B cell (primary cell): ENCODE measurements around the gene ATXN2. TPM values are rescaled to one million over a fixed set of nuclear protein-coding genes. Genes with fewer than 3 reads are reported as not detected.

Experiments
- ATAC-seq: fragments of 200-7000 bp; cut with Tn5 transposase; one replicate; pipeline ENCODE4 v1.10.0; 2021; ENCODE audit warnings: low read depth, mild to moderate bottlenecking, moderate number of reproducible peaks, moderate library complexity
- CTCF ChIA-PET: fragments of 350-600 bp; sonication (Branson Sonifier 250); formaldehyde crosslinking; loops from one replicate; lab custom pipeline; 2021; ENCODE audit warnings: antibody characterized with exemption, inconsistent platforms; lab: Charles Lee
- POLR2A ChIA-PET: fragments of 350-600 bp; sonication (Branson Sonifier 250); formaldehyde crosslinking; loops from one replicate; lab custom pipeline; 2021; ENCODE audit warnings: antibody characterized with exemption; lab: Charles Lee
- DNase-seq: peaks from one replicate; pipeline ENCODE4 v3.0.0; 2013
- H2AFZ ChIP-seq: 2 replicates; pipeline ENCODE4 v1.6.1; 2012; ENCODE audit warnings: mild to moderate bottlenecking, low read depth, low read length; ENCODE audit not compliant: insufficient read depth, poor library complexity, severe bottlenecking
- H3K27ac ChIP-seq, 2 donors: 1 replicate in 1 of 2; 2 replicates in 1 of 2; pipeline ENCODE4 v1.5.1; 2012 to 2013; ENCODE audit warnings: low read length in 2 of 2, mild to moderate bottlenecking in 2 of 2, moderate library complexity in 1 of 2
- H3K27me3 ChIP-seq, 4 experiments: fragments of 200-600 bp in 1 of 4; sonication (generic) in 1 of 4; replicated peaks in 1 of 4; 1 replicate in 2 of 4; 2 replicates in 2 of 4; pipeline versions ENCODE4 v1.6.1 to v1.7.0; 2013 to 2016; ENCODE audit warnings: low read length in 3 of 4, mild to moderate bottlenecking in 2 of 4, mixed read lengths in 1 of 4, moderate library complexity in 1 of 4; ENCODE audit not compliant: insufficient read depth in 4 of 4, control insufficient read depth in 3 of 4; ENCODE audit errors: control extremely low read depth in 1 of 4
- H3K36me3 ChIP-seq, 2 experiments: replicated peaks in 1 of 2; 1 replicate in 1 of 2; 2 replicates in 1 of 2; pipeline versions ENCODE4 v1.6.1 to v1.7.1; 2013; ENCODE audit warnings: low read length in 1 of 2; ENCODE audit not compliant: insufficient read depth in 2 of 2, control insufficient read depth in 1 of 2; ENCODE audit errors: control extremely low read depth in 1 of 2, extremely low read depth in 1 of 2
- H3K4me1 ChIP-seq, 2 donors: fragments of 200-600 bp in 1 of 2; sonication (generic) in 1 of 2; 1 replicate in 1 of 2; 2 replicates in 1 of 2; pipeline versions ENCODE4 v1.5.1 to v1.6.1; 2013 to 2017; ENCODE audit warnings: low read length in 2 of 2; ENCODE audit not compliant: control insufficient read depth in 2 of 2, insufficient read depth in 2 of 2
- H3K4me2 ChIP-seq: replicated peaks from 2 replicates; pipeline ENCODE3; 2012; ENCODE audit warnings: mild to moderate bottlenecking, low read depth, low read length; ENCODE audit not compliant: poor library complexity, severe bottlenecking
- H3K4me3 ChIP-seq, 5 experiments: fragments of 200-600 bp in 1 of 5; sonication (generic) in 1 of 5; 1 replicate in 3 of 5; 2 replicates in 2 of 5; pipeline versions ENCODE4 v1.5.1 to v1.7.0; 2011 to 2016; ENCODE audit warnings: low read length in 4 of 5, mild to moderate bottlenecking in 4 of 5, low read depth in 2 of 5, control low read depth in 1 of 5, moderate library complexity in 1 of 5; ENCODE audit not compliant: insufficient read depth in 1 of 5; ENCODE audit errors: control extremely low read depth in 1 of 5, extremely low read depth in 1 of 5
- H3K79me2 ChIP-seq: fragments of 200-600 bp; sonication (generic); one replicate; pipeline ENCODE4 v1.6.0; 2016; ENCODE audit warnings: low read length; ENCODE audit not compliant: control insufficient read depth, insufficient read depth
- H3K9ac ChIP-seq: fragments of 200-600 bp; sonication (generic); 2 replicates; pipeline ENCODE4 v1.6.1; 2017; ENCODE audit warnings: mild to moderate bottlenecking, low read length, moderate library complexity
- H3K9me3 ChIP-seq, 3 donors: one replicate each; pipeline versions ENCODE4 v1.6.1 to v1.7.1; 2013; ENCODE audit warnings: low read length in 2 of 3; ENCODE audit not compliant: control insufficient read depth in 2 of 3, insufficient read depth in 1 of 3; ENCODE audit errors: control extremely low read depth in 1 of 3
- H4K20me1 ChIP-seq: 2 replicates; pipeline ENCODE4 v1.6.0; 2012; ENCODE audit warnings: mild to moderate bottlenecking, low read length; ENCODE audit not compliant: insufficient read depth, control insufficient read depth, poor library complexity, severe bottlenecking
- H3K27ac Mint-ChIP-seq: one replicate; pipeline ENCODE4 v1.8.0; 2021; ENCODE audit warnings: mixed read lengths
- H3K27me3 Mint-ChIP-seq: one replicate; pipeline ENCODE4 v1.8.0; 2021; ENCODE audit warnings: mixed read lengths
- H3K4me1 Mint-ChIP-seq: one replicate; pipeline ENCODE4 v1.8.0; 2021; ENCODE audit warnings: mixed read lengths
- H3K4me3 Mint-ChIP-seq: one replicate; pipeline ENCODE4 v1.8.0; 2021; ENCODE audit warnings: mixed read lengths
- H3K9me3 Mint-ChIP-seq: one replicate; pipeline ENCODE4 v1.8.0; 2022; ENCODE audit warnings: mixed read lengths; ENCODE audit not compliant: insufficient read depth
- CTCF ChIP-seq: fragments of 200-600 bp; IDR thresholded peaks from one replicate; pipeline ENCODE4 v1.8.0; 2022; ENCODE audit warnings: antibody characterized with exemption, mild to moderate bottlenecking
- EZH2 ChIP-seq: IDR thresholded peaks from 2 replicates; pipeline ENCODE4 v1.6.1; 2012; ENCODE audit warnings: borderline replicate concordance, low read depth, mild to moderate bottlenecking, moderate library complexity, low read length; ENCODE audit not compliant: insufficient read depth, poor library complexity, severe bottlenecking
- WGBS: methylation state at CpG from one replicate; pipeline ENCODE4 v1.1.5; 2013; ENCODE audit warnings: missing lambda C conversion rate; ENCODE audit not compliant: insufficient coverage; 5-methylcytosine and 5-hydroxymethylcytosine counted together
- intact Hi-C: fragments of 100-400 bp; cut with micrococcal nuclease; formaldehyde crosslinking; loops from one replicate; pipeline ENCODE4 v1.10.0; 2022
- polyA plus RNA-seq: library from polyadenylated mRNA; depleted of rRNA; stranded (reverse); fragments of >200 nt; gene quantifications from 2 replicates; pipeline ENCODE4 v1.2.3, GENCODE V29; 2012
- total RNA-seq, 2 donors: library from RNA; stranded (reverse); fragments of 120-200 nt in 1 of 2; gene quantifications; 1 replicate in 1 of 2; 2 replicates in 1 of 2; pipeline versions ENCODE4 v1.2.3 to v1.2.4, GENCODE V29; 2013 to 2022

The ATXN2 gene
- total and polyA plus RNA-seq, 2 donors (not counting 1 experiment from before 2014, with no cell fraction given) = 28.2 to 83.8 TPM

- Mint-ChIP-seq H3K27ac (no peak overlapping the region), H3K4me3 (no peak overlapping the region), H3K27me3 (no peaks in the 10 kb centered on the region), H3K4me1 (no peaks in the 10 kb centered on the region), H3K9me3 (no peaks in the 10 kb centered on the region)
- Histone ChIP-seq H3K4me1 (no peaks in the 10 kb centered on the region), H3K36me3 (peaks cover 2 to 37% of the 10 kb centered on the region in 2 experiments), H3K4me3 (no peak overlapping the region), H3K4me2 (no peak overlapping the region), H4K20me1 (no peaks in the 10 kb centered on the region), H3K9me3 (no peaks in the 10 kb centered on the region), H3K27ac (no peak overlapping the region), H3K27me3 (no peaks in the 10 kb centered on the region), H3K79me2 (no peaks in the 10 kb centered on the region), H3K9ac (no peak overlapping the region), H2AFZ (no peak overlapping the region)
- DNase-seq (no peak), ATAC-seq (no peak)
- no peak for TF ChIP-seq CTCF
- TF ChIP-seq EZH2 = no peak
- no CpG with 5 or more reads among the region's 1 CpG for WGBS
- intact Hi-C loops = no loop called here
- ChIA-PET CTCF (no interaction called here), POLR2A (no interaction called here)
These were observed 55.1 kb downstream of the ATXN2 start for GRCh38 chr12:111544032-111544431.

GRCh38 chr12:111532751-111533150 is 66.4 kb downstream of the ATXN2 start:
- no peaks in the 10 kb centered on the region for H3K9me3 ChIP-seq
- Mint-ChIP-seq H3K27ac (no peak overlapping the region), H3K27me3 (no peaks in the 10 kb centered on the region), H3K4me3 (no peak overlapping the region), H3K9me3 (no peaks in the 10 kb centered on the region), H3K4me1 (no peaks in the 10 kb centered on the region)
- H3K36me3 ChIP-seq = peaks cover 0 to 4% of the 10 kb centered on the region in 2 experiments
- no peaks in the 10 kb centered on the region for H3K27me3 ChIP-seq
- no peak overlapping the region for H3K27ac ChIP-seq
- DNase-seq (no peak), ATAC-seq (no peak)
- no peak overlapping the region for H3K4me3 ChIP-seq
- no peaks in the 10 kb centered on the region for H3K4me1 ChIP-seq
- intact Hi-C loops = no loop called here
- no peak overlapping the region for H3K4me2 ChIP-seq
- WGBS = 100% methylated on average over 2 of the region's 2 CpGs
- peaks cover 4% of the 10 kb centered on the region for H4K20me1 ChIP-seq
- H3K79me2 ChIP-seq = no peaks in the 10 kb centered on the region
- no peak overlapping the region for H2AFZ ChIP-seq
- ChIA-PET CTCF (interaction anchor here (0.6 to 1.5 kb wide), 3 partner anchors 55 to 136 kb away, joined by 3 to 4 read pairs (median 3); no protein-coding TSS in a partner anchor), POLR2A (no interaction called here)
- TF ChIP-seq CTCF = no peak
- no peak for TF ChIP-seq EZH2
- no peak overlapping the region for H3K9ac ChIP-seq
